HepG2 (cell line): ENCODE measurements around the gene CUL7. TPM values are rescaled to one million over a fixed set of nuclear protein-coding genes. Genes with fewer than 3 reads are reported as not detected.

Experiments
- CEBPB ChIP-seq: IDR thresholded peaks from 2 replicates; pipeline ENCODE4 v1.6.1; 2011; ENCODE audit warnings: low read depth, low read length, improper control_type of control experiment, borderline replicate concordance
- FOXA1 ChIP-seq, 2 experiments: fragments of 450-650 bp in 1 of 2; sonication (generic) in 1 of 2; formaldehyde crosslinking in 1 of 2; IDR thresholded peaks; 2 replicates each; pipeline versions ENCODE4 v1.4.0 to v1.6.1; 2016 to 2020; ENCODE audit warnings: missing genetic modification reagents in 1 of 2
- GATA4 ChIP-seq: sonication (generic); IDR thresholded peaks from 2 replicates; pipeline ENCODE4 v1.6.1; 2016; ENCODE audit warnings: antibody characterized with exemption, low read depth, borderline replicate concordance
- HOXA3 ChIP-seq: sonication (generic); formaldehyde crosslinking; IDR thresholded peaks from 2 replicates; pipeline ENCODE4 v1.5.0; 2020; ENCODE audit warnings: missing genetic modification reagents
- KDM3A ChIP-seq: IDR thresholded peaks from 2 replicates; pipeline ENCODE4 v1.6.1; 2018; ENCODE audit warnings: low read depth, missing compliant biosample characterization
- PRMT3 ChIP-seq: sonication (generic); formaldehyde crosslinking; IDR thresholded peaks from 2 replicates; pipeline ENCODE4 v1.8.1; 2022; ENCODE audit warnings: low read depth, mild to moderate bottlenecking, moderate library complexity, missing genetic modification reagents, borderline replicate concordance
- PRPF4 ChIP-seq: fragments of 200-400 bp; formaldehyde crosslinking; IDR thresholded peaks from 2 replicates; pipeline ENCODE4 v1.6.1; 2016; ENCODE audit warnings: low read length, low read depth; ENCODE audit not compliant: poor library complexity, severe bottlenecking
- TBX3 ChIP-seq: fragments of 450-650 bp; IDR thresholded peaks from 2 replicates; pipeline ENCODE4 v1.6.1; 2017; ENCODE audit warnings: antibody characterized with exemption, mild to moderate bottlenecking, inconsistent platforms, borderline replicate concordance
- ZFAT ChIP-seq: sonication (generic); formaldehyde crosslinking; conservative IDR thresholded peaks from 2 replicates; pipeline ENCODE4 v1.8.1; 2023; ENCODE audit warnings: missing genetic modification reagents, inconsistent platforms
- ZKSCAN5 ChIP-seq: sonication (generic); formaldehyde crosslinking; IDR thresholded peaks from 2 replicates; pipeline ENCODE4 v1.5.1; 2020; ENCODE audit warnings: mild to moderate bottlenecking, missing genetic modification reagents
- ZNF24 ChIP-seq: fragments of 450-650 bp; IDR thresholded peaks from 2 replicates; pipeline ENCODE4 v1.6.1; 2017; ENCODE audit warnings: antibody characterized with exemption, mild to moderate bottlenecking
- ZNF749 ChIP-seq: sonication (generic); formaldehyde crosslinking; IDR thresholded peaks from 2 replicates; pipeline ENCODE4 v1.8.0; 2022; ENCODE audit warnings: mild to moderate bottlenecking, missing genetic modification reagents, moderate library complexity, borderline replicate concordance
- ZNF777 ChIP-seq: sonication (generic); formaldehyde crosslinking; IDR thresholded peaks from 2 replicates; pipeline ENCODE4 v1.4.0; 2020; ENCODE audit warnings: missing genetic modification reagents
- ZZZ3 ChIP-seq: sonication (generic); formaldehyde crosslinking; IDR thresholded peaks from 2 replicates; pipeline ENCODE4 v1.4.0; 2020; ENCODE audit warnings: missing genetic modification reagents, mild to moderate bottlenecking, borderline replicate concordance
- polyA plus RNA-seq, 8 experiments: library from polyadenylated mRNA; depleted of rRNA in 3 of 8; stranded (reverse) in 7 of 8; unstranded in 1 of 8; fragments of >200 nt; fragmentation: Illumina TruSeq in 4 of 8; extraction: Trizol in 4 of 8; gene quantifications; 2 replicates each; pipeline versions ENCODE4 v1.2.1 to v1.2.3, GENCODE V29; 2011 to 2016; ENCODE audit warnings: low read depth in 4 of 8, missing spikeins in 1 of 8, mixed read lengths in 1 of 8; ENCODE audit not compliant: insufficient read depth in 1 of 8
- total RNA-seq, 5 experiments: library from RNA; depleted of rRNA; stranded (reverse); fragments of >200 nt; fragmentation: Illumina TruSeq; extraction: Trizol; gene quantifications; 2 replicates each; pipeline ENCODE4 v1.2.3, GENCODE V29; 2016; ENCODE audit warnings: low read depth in 1 of 5
- TF ChIP-seq, protein P1 (sequence below): sonication (generic); formaldehyde crosslinking; IDR thresholded peaks from 2 replicates; pipeline ENCODE4 v1.5.0; 2020; ENCODE audit warnings: missing genetic modification reagents
- TF ChIP-seq, protein P2 (sequence below): sonication (generic); formaldehyde crosslinking; IDR thresholded peaks from one replicate; pipeline ENCODE4 v1.5.1; 2020; ENCODE audit warnings: mild to moderate bottlenecking, missing genetic modification reagents; ENCODE audit errors: not compliant biosample characterization
- TF ChIP-seq, protein P3 (sequence below): sonication (generic); formaldehyde crosslinking; IDR thresholded peaks from 2 replicates; pipeline ENCODE4 v1.8.0; 2022; ENCODE audit warnings: mild to moderate bottlenecking, missing genetic modification reagents, moderate library complexity
- TF ChIP-seq, protein P4 (sequence below): sonication (generic); formaldehyde crosslinking; IDR thresholded peaks from 2 replicates; pipeline ENCODE4 v1.4.0; 2020; ENCODE audit warnings: missing genetic modification reagents; ENCODE audit errors: not compliant biosample characterization

Gene CUL7
- total and polyA plus RNA-seq, 2 of the 13 experiments (the other 11 are each of a cell fraction or from before 2014, with no cell fraction given): 32.0 to 60.7 TPM

DNA sequence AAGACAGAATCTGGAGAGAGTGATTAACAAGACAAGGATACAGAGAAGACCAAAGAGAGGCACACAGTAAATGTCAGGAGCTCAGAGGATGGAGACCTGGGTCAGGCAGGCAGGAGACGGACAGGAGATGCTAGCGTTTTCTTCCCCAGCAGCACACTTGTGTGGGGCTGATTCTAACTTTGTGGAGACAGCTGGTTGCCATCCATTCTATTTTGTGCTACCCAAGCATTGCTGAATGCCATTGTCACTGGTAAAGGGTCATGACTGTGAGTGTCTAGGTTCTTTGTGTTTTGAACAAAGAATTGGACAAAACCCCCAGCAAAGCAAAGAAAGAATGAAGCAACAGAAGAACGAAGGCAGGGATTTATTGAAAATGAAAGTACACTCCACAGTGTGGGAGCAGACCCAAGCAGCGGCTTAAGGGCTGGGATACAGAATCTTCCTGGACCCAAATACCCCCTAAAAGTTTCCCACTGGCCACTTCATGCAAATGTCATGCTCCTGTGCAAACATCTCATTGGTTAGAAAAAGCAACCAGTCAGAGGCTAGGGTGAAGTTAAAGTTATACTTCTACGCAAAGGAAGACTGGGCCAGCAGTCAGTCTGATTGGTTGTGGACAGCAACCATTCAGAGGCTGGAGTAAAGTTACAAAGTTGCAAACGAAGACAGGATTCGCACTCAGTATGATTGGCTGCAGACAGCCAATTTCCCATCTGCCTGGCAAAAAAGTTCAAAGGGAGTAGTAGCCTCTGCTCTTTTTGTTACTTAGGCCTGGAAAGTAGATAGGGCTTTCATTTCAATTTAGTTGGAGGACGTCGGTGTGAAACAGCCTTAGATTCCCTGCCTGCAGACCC is 40.0 kb upstream of the CUL7 start (continued):
- TF ChIP-seq ZNF777 (CRISPR knock-in tag) (no peak), HOXA3 (CRISPR knock-in tag) (no peak; the same call in 1 of the 2 replicates), ZKSCAN5 (no peak), CEBPB (no peak), ZZZ3 (CRISPR knock-in tag) (no peak), FOXA1 (IDR thresholded peaks at IDR 0.05) (no peak), FOXA1 (CRISPR knock-in tag; IDR thresholded peaks at IDR 0.05) (no peak), ZNF24 (no peak), KDM3A (CRISPR knock-in tag) (no peak), ZFAT (CRISPR knock-in tag) (no peak), PRMT3 (CRISPR knock-in tag) (no peak), GATA4 (no peak), TBX3 (no peak), PRPF4 (no peak), ZNF749 (CRISPR knock-in tag) (no peak)
- TF ChIP-seq, protein P1, sequence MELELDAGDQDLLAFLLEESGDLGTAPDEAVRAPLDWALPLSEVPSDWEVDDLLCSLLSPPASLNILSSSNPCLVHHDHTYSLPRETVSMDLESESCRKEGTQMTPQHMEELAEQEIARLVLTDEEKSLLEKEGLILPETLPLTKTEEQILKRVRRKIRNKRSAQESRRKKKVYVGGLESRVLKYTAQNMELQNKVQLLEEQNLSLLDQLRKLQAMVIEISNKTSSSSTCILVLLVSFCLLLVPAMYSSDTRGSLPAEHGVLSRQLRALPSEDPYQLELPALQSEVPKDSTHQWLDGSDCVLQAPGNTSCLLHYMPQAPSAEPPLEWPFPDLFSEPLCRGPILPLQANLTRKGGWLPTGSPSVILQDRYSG: no peak
- TF ChIP-seq, protein P2, sequence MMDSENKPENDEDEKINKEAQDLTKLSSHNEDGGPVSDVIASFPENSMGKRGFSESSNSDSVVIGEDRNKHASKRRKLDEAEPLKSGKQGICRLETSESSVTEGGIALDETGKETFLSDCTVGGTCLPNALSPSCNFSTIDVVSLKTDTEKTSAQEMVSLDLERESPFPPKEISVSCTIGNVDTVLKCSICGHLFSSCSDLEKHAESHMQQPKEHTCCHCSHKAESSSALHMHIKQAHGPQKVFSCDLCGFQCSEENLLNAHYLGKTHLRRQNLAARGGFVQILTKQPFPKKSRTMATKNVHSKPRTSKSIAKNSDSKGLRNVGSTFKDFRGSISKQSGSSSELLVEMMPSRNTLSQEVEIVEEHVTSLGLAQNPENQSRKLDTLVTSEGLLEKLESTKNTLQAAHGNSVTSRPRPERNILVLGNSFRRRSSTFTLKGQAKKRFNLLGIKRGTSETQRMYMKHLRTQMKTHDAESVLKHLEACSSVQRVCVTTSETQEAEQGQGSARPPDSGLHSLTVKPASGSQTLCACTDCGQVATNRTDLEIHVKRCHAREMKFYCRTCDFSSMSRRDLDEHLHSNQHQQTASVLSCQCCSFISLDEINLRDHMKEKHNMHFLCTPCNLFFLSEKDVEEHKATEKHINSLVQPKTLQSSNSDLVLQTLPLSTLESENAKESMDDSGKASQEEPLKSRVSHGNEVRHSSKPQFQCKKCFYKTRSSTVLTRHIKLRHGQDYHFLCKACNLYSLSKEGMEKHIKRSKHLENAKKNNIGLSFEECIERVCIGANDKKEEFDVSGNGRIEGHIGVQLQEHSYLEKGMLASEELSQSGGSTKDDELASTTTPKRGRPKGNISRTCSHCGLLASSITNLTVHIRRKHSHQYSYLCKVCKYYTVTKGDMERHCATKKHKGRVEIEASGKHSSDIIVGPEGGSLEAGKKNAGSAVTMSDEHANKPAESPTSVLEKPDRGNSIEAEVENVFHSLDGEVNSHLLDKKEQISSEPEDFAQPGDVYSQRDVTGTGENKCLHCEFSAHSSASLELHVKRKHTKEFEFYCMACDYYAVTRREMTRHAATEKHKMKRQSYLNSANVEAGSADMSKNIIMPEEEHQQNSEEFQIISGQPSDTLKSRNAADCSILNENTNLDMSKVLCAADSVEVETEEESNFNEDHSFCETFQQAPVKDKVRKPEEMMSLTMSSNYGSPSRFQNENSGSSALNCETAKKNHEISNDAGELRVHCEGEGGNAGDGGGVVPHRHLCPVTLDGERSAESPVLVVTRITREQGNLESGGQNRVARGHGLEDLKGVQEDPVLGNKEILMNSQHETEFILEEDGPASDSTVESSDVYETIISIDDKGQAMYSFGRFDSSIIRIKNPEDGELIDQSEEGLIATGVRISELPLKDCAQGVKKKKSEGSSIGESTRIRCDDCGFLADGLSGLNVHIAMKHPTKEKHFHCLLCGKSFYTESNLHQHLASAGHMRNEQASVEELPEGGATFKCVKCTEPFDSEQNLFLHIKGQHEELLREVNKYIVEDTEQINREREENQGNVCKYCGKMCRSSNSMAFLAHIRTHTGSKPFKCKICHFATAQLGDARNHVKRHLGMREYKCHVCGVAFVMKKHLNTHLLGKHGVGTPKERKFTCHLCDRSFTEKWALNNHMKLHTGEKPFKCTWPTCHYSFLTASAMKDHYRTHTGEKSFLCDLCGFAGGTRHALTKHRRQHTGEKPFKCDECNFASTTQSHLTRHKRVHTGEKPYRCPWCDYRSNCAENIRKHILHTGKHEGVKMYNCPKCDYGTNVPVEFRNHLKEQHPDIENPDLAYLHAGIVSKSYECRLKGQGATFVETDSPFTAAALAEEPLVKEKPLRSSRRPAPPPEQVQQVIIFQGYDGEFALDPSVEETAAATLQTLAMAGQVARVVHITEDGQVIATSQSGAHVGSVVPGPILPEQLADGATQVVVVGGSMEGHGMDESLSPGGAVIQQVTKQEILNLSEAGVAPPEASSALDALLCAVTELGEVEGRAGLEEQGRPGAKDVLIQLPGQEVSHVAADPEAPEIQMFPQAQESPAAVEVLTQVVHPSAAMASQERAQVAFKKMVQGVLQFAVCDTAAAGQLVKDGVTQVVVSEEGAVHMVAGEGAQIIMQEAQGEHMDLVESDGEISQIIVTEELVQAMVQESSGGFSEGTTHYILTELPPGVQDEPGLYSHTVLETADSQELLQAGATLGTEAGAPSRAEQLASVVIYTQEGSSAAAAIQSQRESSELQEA (CRISPR knock-in tag): no peak
- TF ChIP-seq, protein P3, sequence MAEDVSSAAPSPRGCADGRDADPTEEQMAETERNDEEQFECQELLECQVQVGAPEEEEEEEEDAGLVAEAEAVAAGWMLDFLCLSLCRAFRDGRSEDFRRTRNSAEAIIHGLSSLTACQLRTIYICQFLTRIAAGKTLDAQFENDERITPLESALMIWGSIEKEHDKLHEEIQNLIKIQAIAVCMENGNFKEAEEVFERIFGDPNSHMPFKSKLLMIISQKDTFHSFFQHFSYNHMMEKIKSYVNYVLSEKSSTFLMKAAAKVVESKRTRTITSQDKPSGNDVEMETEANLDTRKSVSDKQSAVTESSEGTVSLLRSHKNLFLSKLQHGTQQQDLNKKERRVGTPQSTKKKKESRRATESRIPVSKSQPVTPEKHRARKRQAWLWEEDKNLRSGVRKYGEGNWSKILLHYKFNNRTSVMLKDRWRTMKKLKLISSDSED (CRISPR knock-in tag): no peak
- TF ChIP-seq, protein P4, sequence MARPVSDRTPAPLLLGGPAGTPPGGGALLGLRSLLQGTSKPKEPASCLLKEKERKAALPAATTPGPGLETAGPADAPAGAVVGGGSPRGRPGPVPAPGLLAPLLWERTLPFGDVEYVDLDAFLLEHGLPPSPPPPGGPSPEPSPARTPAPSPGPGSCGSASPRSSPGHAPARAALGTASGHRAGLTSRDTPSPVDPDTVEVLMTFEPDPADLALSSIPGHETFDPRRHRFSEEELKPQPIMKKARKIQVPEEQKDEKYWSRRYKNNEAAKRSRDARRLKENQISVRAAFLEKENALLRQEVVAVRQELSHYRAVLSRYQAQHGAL (CRISPR knock-in tag): no peak
